GM20431 (cell line): ENCODE measurements around the gene NECTIN2.
"Not testable (repeated sequence)": the region's sequence is repeated elsewhere in the genome, so short reads cannot be mapped to it uniquely, and the experiment has no call there.

Experiments used
- in situ Hi-C: fragments of 300-500 bp; cut with MseI, MboI; formaldehyde crosslinking; loops from one replicate; pipeline ENCODE4 v1.15.0; 2020; ENCODE audit warnings: low sequenced_read_pairs; ENCODE audit not compliant: unreplicated experiment

NECTIN2 gene

GRCh38 chr19:44926245-44927077 lies 80.4 kb downstream of the NECTIN2 start:
- in situ Hi-C loops = not testable (repeated sequence)

GRCh38 chr19:44927746-44928145 lies 81.6 kb downstream of the NECTIN2 start:
- in situ Hi-C loops = no loop called here

DNA sequence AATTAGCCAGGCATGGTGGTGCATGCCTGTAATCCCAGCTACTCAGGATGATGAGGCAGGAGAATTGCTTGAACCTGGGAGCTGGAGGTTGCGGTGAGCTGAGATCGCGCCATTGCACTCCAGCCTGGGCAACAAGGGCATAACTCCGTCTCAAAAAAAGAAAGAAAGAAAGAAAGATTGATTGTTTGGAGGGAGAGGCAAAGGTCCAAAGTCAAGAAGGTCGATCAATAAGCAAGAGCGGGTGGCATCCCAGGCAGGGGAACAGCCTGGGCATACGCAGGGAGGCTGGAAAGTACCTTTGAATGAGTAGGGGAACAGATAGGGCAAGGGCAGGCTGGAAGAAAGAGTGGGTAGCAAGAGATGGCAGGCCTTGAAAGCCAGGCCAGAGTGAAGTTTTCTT lies 84.0 kb downstream of the NECTIN2 start:
- in situ Hi-C loops = no loop called here

GRCh38 chr19:44931541-44931940 lies 85.4 kb downstream of the NECTIN2 start:
- in situ Hi-C loops = no loop called here
